ENCODE results near the gene AXDND1.
"Not testable (repeated sequence)": the region's sequence is repeated elsewhere in the genome, so short reads cannot be mapped to it uniquely, and the experiment has no call there.

- not testable (repeated sequence) for TF ChIP-seq CTCF, EZH2phosphoT487 (IDR thresholded peaks at IDR 0.05; ENCODE audit: low read length)
Observed at GRCh38 chr1:179518544-179518943, 152.8 kb downstream of the AXDND1 start.

All from MM.1S (cell line).